SU-DHL-6 (cell line): ENCODE data around the gene PELI3.
"Not testable (repeated sequence)": the region's sequence is repeated elsewhere in the genome, so short reads cannot be mapped to it uniquely, and the experiment has no call there.

Experiments
- H2AFZ ChIP-seq: fragments of 200-600 bp; sonication (generic); 2 replicates; pipeline ENCODE4 v1.6.1; 2014; ENCODE audit warnings: low read depth, mild to moderate bottlenecking, moderate library complexity, mixed read lengths, antibody characterized with exemption, low read length; ENCODE audit not compliant: severe bottlenecking
- H3F3A ChIP-seq: fragments of 200-600 bp; shearing (Covaris generic); 2 replicates; pipeline ENCODE4 v1.6.0; 2016; ENCODE audit warnings: antibody characterized with exemption, mild to moderate bottlenecking; ENCODE audit not compliant: insufficient read depth
- H3K27ac ChIP-seq: fragments of 200-600 bp; sonication (generic); 2 replicates; pipeline ENCODE4 v1.5.1; 2016; ENCODE audit warnings: low read depth, mild to moderate bottlenecking, low read length, moderate library complexity, mixed read lengths
- H3K27me3 ChIP-seq: fragments of 200-600 bp; sonication (generic), shearing (Covaris generic); 2 replicates; pipeline ENCODE4 v1.6.0; 2014; ENCODE audit warnings: mild to moderate bottlenecking, low read length
- H3K36me3 ChIP-seq: fragments of 200-600 bp; sonication (generic); 2 replicates; pipeline ENCODE4 v1.6.1; 2014; ENCODE audit warnings: mild to moderate bottlenecking, low read length, mixed read lengths
- H3K4me2 ChIP-seq: fragments of 300-600, 200-600 bp; shearing (Covaris generic), sonication (generic); 2 replicates; pipeline ENCODE4 v1.6.0; 2014; ENCODE audit warnings: low read length, low read depth, mild to moderate bottlenecking; ENCODE audit not compliant: poor library complexity, severe bottlenecking
- H3K4me3 ChIP-seq: fragments of 200-600 bp; sonication (generic); 2 replicates; pipeline ENCODE4 v1.5.1; 2014; ENCODE audit warnings: antibody characterized with exemption, low read length, mild to moderate bottlenecking, mixed read lengths; ENCODE audit not compliant: insufficient read depth, poor library complexity, severe bottlenecking
- H3K79me2 ChIP-seq: fragments of 200-600 bp; sonication (generic); 2 replicates; pipeline ENCODE4 v1.6.1; 2014; ENCODE audit warnings: mild to moderate bottlenecking, low read length, moderate library complexity; ENCODE audit not compliant: insufficient read depth
- H3K9ac ChIP-seq: fragments of 200-600 bp; sonication (generic); 2 replicates; pipeline ENCODE4 v1.7.0; 2014; ENCODE audit warnings: mild to moderate bottlenecking, low read length
- H3K9me2 ChIP-seq: fragments of 200-600 bp; sonication (generic); replicated peaks from 2 replicates; pipeline ENCODE4 v1.6.1; 2014; ENCODE audit warnings: low read length; ENCODE audit not compliant: insufficient read depth
- H3K9me3 ChIP-seq: fragments of 200-600 bp; sonication (generic); 2 replicates; pipeline ENCODE4 v1.6.1; 2014; ENCODE audit warnings: low read length, mixed read lengths; ENCODE audit not compliant: insufficient read depth
- H4K20me1 ChIP-seq: fragments of 200-600 bp; sonication (generic); 2 replicates; pipeline ENCODE4 v1.6.1; 2014; ENCODE audit warnings: low read depth, mild to moderate bottlenecking, antibody characterized with exemption, low read length, moderate library complexity, mixed read lengths
- EZH2phosphoT487 ChIP-seq: fragments of 200-600 bp; sonication (generic), shearing (Covaris generic); conservative IDR thresholded peaks from 2 replicates; pipeline ENCODE4 v1.6.1; 2018; ENCODE audit warnings: mild to moderate bottlenecking, antibody characterized with exemption, low read length, moderate library complexity, mixed read lengths
- TF ChIP-seq, protein P1 (sequence below): fragments of 200-600 bp; sonication (generic); IDR thresholded peaks from one replicate; pipeline ENCODE4 v1.5.1; 2017; ENCODE audit warnings: antibody characterized with exemption, mild to moderate bottlenecking, low read length, moderate library complexity; ENCODE audit not compliant: insufficient read depth, poor library complexity, severe bottlenecking

The PELI3 gene

GRCh38 chr11:66457826-66458225, 8.9 kb upstream of the PELI3 start:
- no peaks in the 10 kb centered on the region for H3K79me2 ChIP-seq
- H2AFZ ChIP-seq = no peak overlapping the region
- H3K9me3 ChIP-seq = no peaks in the 10 kb centered on the region
- no peak overlapping the region for H3K4me3 ChIP-seq
- peak overlapping the region; percentile 29 for H3K4me2 ChIP-seq
- H4K20me1 ChIP-seq = no peaks in the 10 kb centered on the region
- TF ChIP-seq EZH2phosphoT487 = no peak
- TF ChIP-seq, protein P1, sequence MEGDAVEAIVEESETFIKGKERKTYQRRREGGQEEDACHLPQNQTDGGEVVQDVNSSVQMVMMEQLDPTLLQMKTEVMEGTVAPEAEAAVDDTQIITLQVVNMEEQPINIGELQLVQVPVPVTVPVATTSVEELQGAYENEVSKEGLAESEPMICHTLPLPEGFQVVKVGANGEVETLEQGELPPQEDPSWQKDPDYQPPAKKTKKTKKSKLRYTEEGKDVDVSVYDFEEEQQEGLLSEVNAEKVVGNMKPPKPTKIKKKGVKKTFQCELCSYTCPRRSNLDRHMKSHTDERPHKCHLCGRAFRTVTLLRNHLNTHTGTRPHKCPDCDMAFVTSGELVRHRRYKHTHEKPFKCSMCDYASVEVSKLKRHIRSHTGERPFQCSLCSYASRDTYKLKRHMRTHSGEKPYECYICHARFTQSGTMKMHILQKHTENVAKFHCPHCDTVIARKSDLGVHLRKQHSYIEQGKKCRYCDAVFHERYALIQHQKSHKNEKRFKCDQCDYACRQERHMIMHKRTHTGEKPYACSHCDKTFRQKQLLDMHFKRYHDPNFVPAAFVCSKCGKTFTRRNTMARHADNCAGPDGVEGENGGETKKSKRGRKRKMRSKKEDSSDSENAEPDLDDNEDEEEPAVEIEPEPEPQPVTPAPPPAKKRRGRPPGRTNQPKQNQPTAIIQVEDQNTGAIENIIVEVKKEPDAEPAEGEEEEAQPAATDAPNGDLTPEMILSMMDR = no peak
- no peak overlapping the region; the same call in 1 of the 2 replicates for H3K9ac ChIP-seq
- H3F3A ChIP-seq = no peaks in the 10 kb centered on the region
- no peak overlapping the region for H3K27ac ChIP-seq
- H3K27me3 ChIP-seq = no peaks in the 10 kb centered on the region
- no peaks in the 10 kb centered on the region for H3K9me2 ChIP-seq
- no peaks in the 10 kb centered on the region for H3K36me3 ChIP-seq

GRCh38 chr11:66459138-66459778, 7.4 kb upstream of the PELI3 start:
- Histone ChIP-seq H3K9me3 (no peaks in the 10 kb centered on the region), H3K9ac (no peak overlapping the region), H3K36me3 (no peaks in the 10 kb centered on the region), H3K4me2 (no peak overlapping the region), H3K27me3 (no peaks in the 10 kb centered on the region), H3F3A (no peaks in the 10 kb centered on the region), H3K79me2 (no peaks in the 10 kb centered on the region), H3K9me2 (no peaks in the 10 kb centered on the region), H4K20me1 (no peaks in the 10 kb centered on the region), H3K27ac (no peak overlapping the region), H2AFZ (no peak overlapping the region), H3K4me3 (no peak overlapping the region)
- TF ChIP-seq EZH2phosphoT487 = no peak
- TF ChIP-seq, protein P1 = no peak

- H3K9me2 ChIP-seq = no peaks in the 10 kb centered on the region
- H3K36me3 ChIP-seq = no peaks in the 10 kb centered on the region
- no peaks in the 10 kb centered on the region for H3K9me3 ChIP-seq
- H3K9ac ChIP-seq = no peak overlapping the region
- H3K79me2 ChIP-seq = no peaks in the 10 kb centered on the region
- no peaks in the 10 kb centered on the region for H3K27me3 ChIP-seq
- H3K4me3 ChIP-seq = no peak overlapping the region
- H2AFZ ChIP-seq = no peak overlapping the region
- H3K27ac ChIP-seq = no peak overlapping the region
- H3K4me2 ChIP-seq = no peak overlapping the region
- TF ChIP-seq EZH2phosphoT487 = no peak
- TF ChIP-seq, protein P1 = no peak
- H4K20me1 ChIP-seq = no peaks in the 10 kb centered on the region
- H3F3A ChIP-seq = peaks cover 10% of the 10 kb centered on the region
These were observed 4.7 kb upstream of the PELI3 start for GRCh38 chr11:66462010-66462409.

GRCh38 chr11:66462911-66463310, 3.8 kb upstream of the PELI3 start:
- Histone ChIP-seq H3K9me3 (no peaks in the 10 kb centered on the region), H3K79me2 (no peaks in the 10 kb centered on the region), H3K4me3 (no peak overlapping the region), H3F3A (peaks cover 10% of the 10 kb centered on the region), H2AFZ (no peak overlapping the region), H3K4me2 (no peak overlapping the region), H3K9ac (no peak overlapping the region), H3K27me3 (no peaks in the 10 kb centered on the region), H3K27ac (no peak overlapping the region), H3K36me3 (no peaks in the 10 kb centered on the region), H4K20me1 (no peaks in the 10 kb centered on the region), H3K9me2 (no peaks in the 10 kb centered on the region)
- TF ChIP-seq EZH2phosphoT487 = no peak
- TF ChIP-seq, protein P1 = no peak

DNA sequence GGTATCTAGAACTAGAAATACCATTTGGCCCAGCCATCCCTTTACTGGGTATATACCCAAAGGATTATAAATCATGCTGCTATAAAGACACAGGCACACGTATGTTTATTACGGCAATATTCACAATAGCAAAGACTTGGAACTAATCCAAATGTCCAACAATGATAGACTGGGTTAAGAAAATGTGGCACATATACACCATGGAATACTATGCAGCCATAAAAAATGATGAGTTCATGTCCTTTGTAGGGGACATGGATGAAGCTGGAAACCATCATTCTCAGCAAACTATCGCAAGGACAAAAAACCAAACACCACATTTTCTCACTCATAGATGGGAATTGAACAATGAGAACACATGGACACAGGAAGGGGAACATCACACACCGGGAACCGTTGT, 2.6 kb upstream of the PELI3 start:
- H3K9me2 ChIP-seq, H3K36me3 ChIP-seq, H3K9ac ChIP-seq, H2AFZ ChIP-seq, H3K27me3 ChIP-seq, H3K9me3 ChIP-seq, H4K20me1 ChIP-seq, H3K4me3 ChIP-seq, H3K4me2 ChIP-seq, H3K79me2 ChIP-seq, H3K27ac ChIP-seq: not testable (repeated sequence)
- H3F3A ChIP-seq = peaks cover 10% of the 10 kb centered on the region
